GM23248 (cell line): ENCODE results near the gene LPA. TPM values are rescaled to one million over a fixed set of nuclear protein-coding genes. Genes with fewer than 3 reads are reported as not detected.
"Not testable (repeated sequence)": the region's sequence is repeated elsewhere in the genome, so short reads cannot be mapped to it uniquely, and the experiment has no call there.

Source experiments
- DNase-seq: peaks from one replicate; pipeline ENCODE4 v3.0.0-alpha.2; 2015
- H2AFZ ChIP-seq: fragments of 200-600 bp; sonication (generic); 2 replicates; pipeline ENCODE4 v1.6.1; 2016; ENCODE audit warnings: antibody characterized with exemption
- H3F3A ChIP-seq: fragments of 200-600 bp; sonication (generic); 2 replicates; pipeline ENCODE4 v1.6.1; 2016; ENCODE audit warnings: mild to moderate bottlenecking, antibody characterized with exemption, mixed run types; ENCODE audit not compliant: insufficient read depth
- H3K27ac ChIP-seq: fragments of 200-600 bp; sonication (generic); 2 replicates; pipeline ENCODE4 v1.5.1; 2016; ENCODE audit warnings: mild to moderate bottlenecking
- H3K27me3 ChIP-seq: fragments of 200-600 bp; sonication (generic); replicated peaks from 2 replicates; pipeline ENCODE4 v1.6.1; 2016; ENCODE audit warnings: mild to moderate bottlenecking; ENCODE audit not compliant: insufficient read depth
- H3K36me3 ChIP-seq: fragments of 200-600 bp; sonication (generic); 2 replicates; pipeline ENCODE4 v1.6.1; 2016; ENCODE audit warnings: low read depth, mild to moderate bottlenecking
- H3K4me1 ChIP-seq: fragments of 200-600 bp; sonication (generic); 2 replicates; pipeline ENCODE4 v1.6.1; 2016; ENCODE audit warnings: mild to moderate bottlenecking; ENCODE audit not compliant: insufficient read depth
- H3K4me2 ChIP-seq: fragments of 200-600 bp; sonication (generic); one replicate; pipeline ENCODE4 v1.6.1; 2016; ENCODE audit warnings: mild to moderate bottlenecking; ENCODE audit not compliant: unreplicated experiment
- H3K4me3 ChIP-seq: fragments of 200-600 bp; sonication (generic); 2 replicates; pipeline ENCODE4 v1.5.1; 2016; ENCODE audit warnings: mild to moderate bottlenecking
- H3K79me2 ChIP-seq: fragments of 200-600 bp; sonication (generic); 2 replicates; pipeline ENCODE4 v1.6.1; 2016; ENCODE audit warnings: mild to moderate bottlenecking; ENCODE audit not compliant: insufficient read depth
- H3K9ac ChIP-seq: fragments of 200-600 bp; sonication (generic); 2 replicates; pipeline ENCODE4 v1.6.1; 2016; ENCODE audit warnings: mild to moderate bottlenecking
- H3K9me2 ChIP-seq: fragments of 200-600 bp; sonication (generic); 2 replicates; pipeline ENCODE4 v1.6.1; 2016; ENCODE audit warnings: mixed run types, mild to moderate bottlenecking, moderate library complexity; ENCODE audit not compliant: insufficient read depth
- H3K9me3 ChIP-seq: fragments of 200-600 bp; sonication (generic); one replicate; pipeline ENCODE4 v1.6.1; 2017; ENCODE audit warnings: low read depth
- H4K20me1 ChIP-seq: fragments of 200-600 bp; sonication (generic); 2 replicates; pipeline ENCODE4 v1.6.0; 2016; ENCODE audit not compliant: insufficient read depth
- EZH2 ChIP-seq: fragments of 200-600 bp; sonication (generic); IDR thresholded peaks from 2 replicates; pipeline ENCODE4 v1.6.1; 2018; ENCODE audit warnings: antibody characterized with exemption, mild to moderate bottlenecking; ENCODE audit not compliant: insufficient read depth, poor library complexity, severe bottlenecking
- EZH2phosphoT487 ChIP-seq: fragments of 200-600 bp; sonication (generic); IDR thresholded peaks from 2 replicates; pipeline ENCODE4 v1.6.1; 2018; ENCODE audit warnings: antibody characterized with exemption, moderate library complexity, mild to moderate bottlenecking, low read depth; ENCODE audit not compliant: insufficient read depth
- WGBS, 2 experiments: methylation state at CpG; one replicate each; pipeline ENCODE4 v1.1.6; 2015 to 2017; ENCODE audit warnings: low lambda C conversion rate in 2 of 2, low coverage in 1 of 2; ENCODE audit errors: missing lambda C conversion rate in 2 of 2; 5-methylcytosine and 5-hydroxymethylcytosine counted together
- in situ Hi-C: fragments of 300-500 bp; cut with MboI; formaldehyde crosslinking; loops from 2 replicates; pipeline ENCODE4 v1.15.0; 2020
- polyA plus RNA-seq: library from polyadenylated mRNA; unstranded; fragments of >200 nt; fragmentation: Nextera tagmentation; extraction: Ambion mirVana; gene quantifications from 2 replicates; pipeline ENCODE4 v1.2.1, GENCODE V29; 2016
- total RNA-seq: library from RNA; depleted of rRNA; stranded (reverse); fragments of >200 nt; shearing (Covaris generic); gene quantifications from 2 replicates; pipeline ENCODE4 v1.2.3, GENCODE V29; 2014

The LPA gene
- total and polyA plus RNA-seq, 2 experiments from 2014 or later, result not detected

GRCh38 chr6:160679402-160679769 is 15.3 kb upstream of the LPA start:
- H3F3A ChIP-seq, result no peaks in the 10 kb centered on the region
- no peak overlapping the region for H3K4me3 ChIP-seq
- no peaks in the 10 kb centered on the region for H3K36me3 ChIP-seq
- H3K9ac ChIP-seq, result no peak overlapping the region
- H3K27ac ChIP-seq, result no peak overlapping the region
- H3K27me3 ChIP-seq, result no peaks in the 10 kb centered on the region
- H3K9me2 ChIP-seq, result no peaks in the 10 kb centered on the region
- H2AFZ ChIP-seq, result no peak overlapping the region
- no peak overlapping the region for H3K4me2 ChIP-seq
- no peak for TF ChIP-seq EZH2phosphoT487
- no peak for TF ChIP-seq EZH2
- H3K9me3 ChIP-seq, result no peaks in the 10 kb centered on the region
- DNase-seq, result no peak
- 5 to 7% methylated on average over 14 of the region's 14 CpGs for WGBS, 2 experiments
- in situ Hi-C loops, result no loop called here
- no peaks in the 10 kb centered on the region for H3K4me1 ChIP-seq
- no peaks in the 10 kb centered on the region for H4K20me1 ChIP-seq
- no peaks in the 10 kb centered on the region for H3K79me2 ChIP-seq

- TF ChIP-seq EZH2 (no peak), EZH2phosphoT487 (no peak)
- H2AFZ ChIP-seq, result no peak overlapping the region
- H4K20me1 ChIP-seq, result no peaks in the 10 kb centered on the region
- DNase-seq, result no peak
- H3K9me2 ChIP-seq, result no peaks in the 10 kb centered on the region
- no peaks in the 10 kb centered on the region for H3K79me2 ChIP-seq
- H3K36me3 ChIP-seq, result no peaks in the 10 kb centered on the region
- no peak overlapping the region for H3K9ac ChIP-seq
- in situ Hi-C loops, result no loop called here
- no peak overlapping the region for H3K4me3 ChIP-seq
- no peak overlapping the region for H3K4me2 ChIP-seq
- no peaks in the 10 kb centered on the region for H3K27me3 ChIP-seq
- no peaks in the 10 kb centered on the region for H3K4me1 ChIP-seq
- no peaks in the 10 kb centered on the region for H3F3A ChIP-seq
- H3K9me3 ChIP-seq, result no peaks in the 10 kb centered on the region
- 13 to 16% methylated on average over 33 to 38 of the region's 42 CpGs for WGBS, 2 experiments
- H3K27ac ChIP-seq, result no peak overlapping the region
Observed at GRCh38 chr6:160678744-160679401, 14.8 kb upstream of the LPA start.

GRCh38 chr6:160678230-160678629 is 14.2 kb upstream of the LPA start:
- H3K4me3 ChIP-seq, result no peak overlapping the region
- in situ Hi-C loops, result no loop called here
- no peak overlapping the region for H2AFZ ChIP-seq
- no peaks in the 10 kb centered on the region for H3K9me2 ChIP-seq
- H3K27ac ChIP-seq, result no peak overlapping the region
- H3K9me3 ChIP-seq, result no peaks in the 10 kb centered on the region
- H3K9ac ChIP-seq, result no peak overlapping the region
- no peak for TF ChIP-seq EZH2phosphoT487
- TF ChIP-seq EZH2, result no peak
- no peaks in the 10 kb centered on the region for H3K79me2 ChIP-seq
- H3K36me3 ChIP-seq, result no peaks in the 10 kb centered on the region
- no peaks in the 10 kb centered on the region for H3F3A ChIP-seq
- 67 to 69% methylated on average over 4 of the region's 4 CpGs for WGBS, 2 experiments
- no peaks in the 10 kb centered on the region for H3K4me1 ChIP-seq
- DNase-seq, result no peak
- no peaks in the 10 kb centered on the region for H4K20me1 ChIP-seq
- H3K27me3 ChIP-seq, result no peaks in the 10 kb centered on the region
- H3K4me2 ChIP-seq, result no peak overlapping the region

GRCh38 chr6:160676418-160676817 is 12.3 kb upstream of the LPA start:
- H3K79me2 ChIP-seq, H3F3A ChIP-seq, H3K9ac ChIP-seq, H3K4me2 ChIP-seq, H3K4me1 ChIP-seq, H3K27ac ChIP-seq, in situ Hi-C loops, H3K9me2 ChIP-seq, H3K9me3 ChIP-seq, H3K36me3 ChIP-seq, H3K4me3 ChIP-seq, H3K27me3 ChIP-seq, H4K20me1 ChIP-seq, H2AFZ ChIP-seq, DNase-seq: not testable (repeated sequence)
- WGBS, 2 experiments, result 31 to 42% methylated on average over 5 of the region's 5 CpGs

GRCh38 chr6:160668589-160668988 is 4.5 kb upstream of the LPA start:
- Histone ChIP-seq H4K20me1 (no peaks in the 10 kb centered on the region), H3K4me1 (no peaks in the 10 kb centered on the region), H3K36me3 (no peaks in the 10 kb centered on the region), H3K27me3 (no peaks in the 10 kb centered on the region), H2AFZ (no peak overlapping the region), H3F3A (no peaks in the 10 kb centered on the region), H3K79me2 (no peaks in the 10 kb centered on the region), H3K4me3 (no peak overlapping the region), H3K4me2 (no peak overlapping the region), H3K9me2 (no peaks in the 10 kb centered on the region), H3K9ac (no peak overlapping the region), H3K9me3 (no peaks in the 10 kb centered on the region), H3K27ac (no peak overlapping the region)
- no peak for TF ChIP-seq EZH2phosphoT487
- TF ChIP-seq EZH2, result no peak
- no peak for DNase-seq
- 20 to 32% methylated on average over 2 of the region's 2 CpGs for WGBS, 2 experiments
- in situ Hi-C loops, result no loop called here
